ENCODE data around the gene HDAC4. TPM values are rescaled to one million over a fixed set of nuclear protein-coding genes. Genes with fewer than 3 reads are reported as not detected.

Gene HDAC4
- total RNA-seq, 1 experiment from 2014 or later, result 21.8 TPM

DNA sequence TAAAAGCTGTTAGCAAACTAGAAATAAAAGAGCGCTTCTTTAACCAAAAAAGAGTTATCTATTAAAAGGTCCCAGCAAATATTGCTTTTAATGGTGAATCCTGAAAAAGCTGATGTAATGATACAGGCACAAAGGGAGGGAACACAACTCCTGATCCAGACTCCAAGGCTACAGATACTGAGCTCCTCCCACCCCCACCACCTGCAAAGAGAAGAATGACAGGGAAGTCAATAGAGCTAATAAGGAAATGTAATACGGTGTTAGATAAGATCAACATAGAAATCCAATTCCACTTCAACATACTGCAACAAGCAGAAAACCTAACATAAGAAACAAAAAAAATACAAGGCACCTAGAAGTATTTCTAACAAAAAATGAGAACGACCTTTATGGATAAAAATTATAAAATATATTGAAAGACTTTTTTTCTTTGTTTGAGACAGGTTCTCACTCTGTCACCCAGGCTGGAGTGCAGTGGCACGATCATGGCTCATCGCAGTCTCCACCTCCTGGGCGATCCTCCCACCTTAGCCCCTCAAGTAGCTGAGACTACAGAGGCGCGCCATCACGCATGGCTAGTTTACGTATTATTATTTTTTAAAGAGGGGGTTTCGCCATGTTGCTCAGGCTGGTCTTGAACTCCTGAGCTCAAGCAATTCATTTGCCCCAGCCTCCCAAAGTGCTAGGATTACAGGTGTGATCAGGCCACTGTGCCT lies 192.2 kb downstream of the HDAC4 start:
- intact Hi-C loops (cut with micrococcal nuclease), result no loop called here
- ChIA-PET POLR2A (interaction anchor here (0.6 to 1.0 kb wide), 2 partner anchors 37 to 815 kb away, joined by 3 to 7 read pairs; no protein-coding TSS in a partner anchor), CTCF (interaction anchor here (0.5 to 0.6 kb wide), 2 partner anchors 116 to 642 kb away, joined by 3 read pairs; no protein-coding TSS in a partner anchor)
- Mint-ChIP-seq H3K27me3 (ENCODE audit: insufficient read depth, unreplicated experiment) (no peaks in the 10 kb centered on the region), H3K4me1 (ENCODE audit: insufficient read depth, unreplicated experiment) (no peaks in the 10 kb centered on the region), H3K9me3 (ENCODE audit: unreplicated experiment) (no peaks in the 10 kb centered on the region), H3K27ac (ENCODE audit: low read depth, unreplicated experiment) (no peak overlapping the region), H3K36me3 (ENCODE audit: insufficient read depth, unreplicated experiment) (no peaks in the 10 kb centered on the region), H3K4me3 (ENCODE audit: unreplicated experiment) (no peak overlapping the region)
- TF ChIP-seq, protein P1, sequence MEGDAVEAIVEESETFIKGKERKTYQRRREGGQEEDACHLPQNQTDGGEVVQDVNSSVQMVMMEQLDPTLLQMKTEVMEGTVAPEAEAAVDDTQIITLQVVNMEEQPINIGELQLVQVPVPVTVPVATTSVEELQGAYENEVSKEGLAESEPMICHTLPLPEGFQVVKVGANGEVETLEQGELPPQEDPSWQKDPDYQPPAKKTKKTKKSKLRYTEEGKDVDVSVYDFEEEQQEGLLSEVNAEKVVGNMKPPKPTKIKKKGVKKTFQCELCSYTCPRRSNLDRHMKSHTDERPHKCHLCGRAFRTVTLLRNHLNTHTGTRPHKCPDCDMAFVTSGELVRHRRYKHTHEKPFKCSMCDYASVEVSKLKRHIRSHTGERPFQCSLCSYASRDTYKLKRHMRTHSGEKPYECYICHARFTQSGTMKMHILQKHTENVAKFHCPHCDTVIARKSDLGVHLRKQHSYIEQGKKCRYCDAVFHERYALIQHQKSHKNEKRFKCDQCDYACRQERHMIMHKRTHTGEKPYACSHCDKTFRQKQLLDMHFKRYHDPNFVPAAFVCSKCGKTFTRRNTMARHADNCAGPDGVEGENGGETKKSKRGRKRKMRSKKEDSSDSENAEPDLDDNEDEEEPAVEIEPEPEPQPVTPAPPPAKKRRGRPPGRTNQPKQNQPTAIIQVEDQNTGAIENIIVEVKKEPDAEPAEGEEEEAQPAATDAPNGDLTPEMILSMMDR (IDR thresholded peaks at IDR 0.05; ENCODE audit: unreplicated experiment), result no peak
- DNase-seq (ENCODE audit: unreplicated experiment), result no peak
- no TSS peak for BruUV-seq (replicated peaks)

DNA sequence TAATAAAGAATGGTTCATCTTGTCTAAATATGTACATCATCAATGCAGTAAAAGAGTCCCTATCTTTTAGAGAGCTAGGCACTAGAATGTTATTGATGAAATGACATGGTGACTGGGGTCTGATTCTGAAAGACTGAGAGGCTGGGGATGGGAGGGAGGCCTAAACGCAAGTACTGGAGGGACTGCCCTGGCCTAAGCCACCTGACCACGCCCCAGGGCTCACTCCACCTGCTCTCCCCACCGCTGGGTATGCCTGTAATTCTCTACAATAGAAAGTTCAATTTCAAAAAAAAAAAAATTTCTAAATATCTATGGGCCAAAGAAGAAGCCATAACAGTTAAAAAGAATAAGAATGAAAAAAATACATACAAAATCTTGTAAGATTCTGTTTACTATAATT lies 194.0 kb downstream of the HDAC4 start:
- POLR2A ChIA-PET, result interaction anchor here (0.7 kb wide), 1 partner anchor 74 kb away, joined by 3 read pairs; no protein-coding TSS in a partner anchor
- no peak overlapping the region for H3K4me3 Mint-ChIP-seq (ENCODE audit: unreplicated experiment)
- H3K27ac Mint-ChIP-seq (ENCODE audit: low read depth, unreplicated experiment), result no peak overlapping the region
- DNase-seq (ENCODE audit: unreplicated experiment), result no peak
- H3K36me3 Mint-ChIP-seq (ENCODE audit: insufficient read depth, unreplicated experiment), result no peaks in the 10 kb centered on the region
- no peaks in the 10 kb centered on the region for H3K27me3 Mint-ChIP-seq (ENCODE audit: insufficient read depth, unreplicated experiment)
- TF ChIP-seq, protein P1 (IDR thresholded peaks at IDR 0.05; ENCODE audit: unreplicated experiment), result no peak
- intact Hi-C loops (cut with micrococcal nuclease), result no loop called here
- H3K9me3 Mint-ChIP-seq (ENCODE audit: unreplicated experiment), result no peaks in the 10 kb centered on the region
- CTCF ChIA-PET, result no interaction called here
- peaks cover 8% of the 10 kb centered on the region for H3K4me1 Mint-ChIP-seq (ENCODE audit: insufficient read depth, unreplicated experiment)
- no TSS peak for BruUV-seq (replicated peaks)

DNA sequence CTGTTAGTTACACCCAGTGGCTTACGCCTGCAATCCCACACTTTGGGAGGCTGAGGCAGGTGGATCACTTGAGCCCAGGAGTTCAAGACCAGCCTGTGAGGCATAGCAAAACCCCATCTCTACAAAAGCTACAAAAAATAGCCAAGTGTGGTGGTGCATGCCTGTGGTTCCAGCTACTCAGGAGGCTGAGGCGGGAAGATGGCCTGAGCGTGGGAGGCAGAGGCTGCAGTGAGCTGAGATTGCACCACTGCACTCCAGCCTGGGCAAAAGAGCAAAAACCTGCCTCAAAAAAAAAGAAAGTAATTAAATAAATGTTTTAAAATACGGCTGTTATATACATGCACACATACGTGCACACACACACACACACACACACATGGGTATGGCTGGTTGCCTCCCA lies 194.8 kb downstream of the HDAC4 start:
- TF ChIP-seq, protein P1 (IDR thresholded peaks at IDR 0.05; ENCODE audit: unreplicated experiment), result no peak
- intact Hi-C loops (cut with micrococcal nuclease), result no loop called here
- ChIA-PET CTCF (no interaction called here), POLR2A (interaction anchor here (0.7 kb wide), 1 partner anchor 74 kb away, joined by 3 read pairs; no protein-coding TSS in a partner anchor)
- BruUV-seq (replicated peaks), result no TSS peak
- no peaks in the 10 kb centered on the region for H3K27me3 Mint-ChIP-seq (ENCODE audit: insufficient read depth, unreplicated experiment)
- DNase-seq (ENCODE audit: unreplicated experiment), result no peak
- peaks cover 8% of the 10 kb centered on the region for H3K4me1 Mint-ChIP-seq (ENCODE audit: insufficient read depth, unreplicated experiment)
- no peak overlapping the region for H3K27ac Mint-ChIP-seq (ENCODE audit: low read depth, unreplicated experiment)
- no peaks in the 10 kb centered on the region for H3K36me3 Mint-ChIP-seq (ENCODE audit: insufficient read depth, unreplicated experiment)
- no peak overlapping the region for H3K4me3 Mint-ChIP-seq (ENCODE audit: unreplicated experiment)
- H3K9me3 Mint-ChIP-seq (ENCODE audit: unreplicated experiment), result no peaks in the 10 kb centered on the region

DNA sequence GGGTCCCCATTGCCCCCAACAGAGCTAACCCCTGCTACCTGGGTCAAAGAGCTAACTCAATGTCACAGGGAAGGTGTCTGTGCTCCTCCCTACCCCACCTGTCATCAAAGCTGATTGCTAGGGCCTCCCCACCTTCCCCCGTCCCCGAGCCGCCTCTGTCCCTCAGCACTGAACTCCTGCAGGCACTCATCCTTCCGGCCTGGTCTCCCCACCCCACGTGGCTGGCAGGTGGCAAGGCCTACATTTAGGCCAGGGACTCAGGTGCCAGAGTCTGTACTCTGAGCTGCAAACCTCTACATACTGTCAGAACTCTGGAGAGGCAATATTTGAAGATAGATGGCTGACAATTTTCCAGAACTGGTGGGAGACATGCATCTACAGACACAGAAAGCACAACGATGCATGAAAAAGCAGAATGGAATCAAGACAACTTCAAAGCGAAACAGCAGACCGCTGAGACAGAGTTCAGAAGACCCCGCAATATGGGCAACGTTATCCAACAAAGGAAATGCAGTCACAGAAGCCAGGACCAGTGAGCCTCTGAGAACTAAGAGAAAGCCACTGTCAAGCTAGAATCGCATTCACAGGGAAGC lies 195.8 kb downstream of the HDAC4 start:
- CTCF ChIA-PET, result no interaction called here
- Mint-ChIP-seq H3K27ac (ENCODE audit: low read depth, unreplicated experiment) (no peak overlapping the region), H3K27me3 (ENCODE audit: insufficient read depth, unreplicated experiment) (no peaks in the 10 kb centered on the region), H3K4me3 (ENCODE audit: unreplicated experiment) (no peak overlapping the region), H3K36me3 (ENCODE audit: insufficient read depth, unreplicated experiment) (no peaks in the 10 kb centered on the region), H3K4me1 (ENCODE audit: insufficient read depth, unreplicated experiment) (peaks cover 8% of the 10 kb centered on the region), H3K9me3 (ENCODE audit: unreplicated experiment) (no peaks in the 10 kb centered on the region)
- POLR2A ChIA-PET, result no interaction called here
- no peak for DNase-seq (ENCODE audit: unreplicated experiment)
- no TSS peak for BruUV-seq (replicated peaks)
- TF ChIP-seq, protein P1 (IDR thresholded peaks at IDR 0.05; ENCODE audit: unreplicated experiment), result no peak
- intact Hi-C loops (cut with micrococcal nuclease), result no loop called here
